GM12872 (cell line): ENCODE measurements around the gene TRAPPC6A.

Experiments used
- CTCF ChIP-seq: IDR thresholded peaks from 3 replicates; pipeline ENCODE4 v1.5.1; 2011; ENCODE audit warnings: low read depth, mild to moderate bottlenecking, low read length, moderate library complexity; ENCODE audit not compliant: insufficient read depth

Gene TRAPPC6A

GRCh38 chr19:45166723-45167252, 11.2 kb downstream of the TRAPPC6A start:
- TF ChIP-seq CTCF, result no peak

- peak; percentile 9; the same call in 1 of the 3 replicates for TF ChIP-seq CTCF
Observed at GRCh38 chr19:45164577-45165335, 13.3 kb downstream of the TRAPPC6A start.

- no peak for TF ChIP-seq CTCF
Observed at GRCh38 chr19:45163751-45164460, 14.1 kb downstream of the TRAPPC6A start.

GRCh38 chr19:45163156-45163555, 14.9 kb downstream of the TRAPPC6A start:
- no peak for TF ChIP-seq CTCF

GRCh38 chr19:45162608-45163143, 15.4 kb downstream of the TRAPPC6A start:
- TF ChIP-seq CTCF, result no peak

- TF ChIP-seq CTCF, result peak; percentile 26; the same call in 1 of the 3 replicates
Observed at GRCh38 chr19:45161738-45162607, 16.1 kb downstream of the TRAPPC6A start.
